ENCODE measurements around the gene CDC42BPB.

- TF ChIP-seq CTCF (IDR thresholded peaks at IDR 0.05): no peak
- no peak for TF ChIP-seq POLR2AphosphoS5 (IDR thresholded peaks at IDR 0.05)
- no peak for TF ChIP-seq POLR2A (IDR thresholded peaks at IDR 0.05)
Measured at GRCh38 chr14:102897299-102898027, 159.9 kb downstream of the CDC42BPB start.

All from breast epithelium (tissue), 3 donors.